Ovary (tissue), 9 donors: Measurements from ENCODE around the gene CDV3. TPM values are rescaled to one million over a fixed set of nuclear protein-coding genes. Genes with fewer than 3 reads are reported as not detected.
A peak's percentile ranks its signal among the peaks of the same experiment; 100 is the strongest.
"Not testable (repeated sequence)": the region's sequence is repeated elsewhere in the genome, so short reads cannot be mapped to it uniquely, and the experiment has no call there.

Source experiments
- DNase-seq, 5 donors: peaks; one replicate each; pipeline ENCODE4 v3.0.0-alpha.2; 2019 to 2020
- H3K27ac ChIP-seq, 2 donors: fragments of 200-600 bp; one replicate each; pipeline versions ENCODE4 v1.5.1 to v1.8.0; 2019 to 2022
- H3K27me3 ChIP-seq: fragments of 200-600 bp; one replicate; pipeline ENCODE4 v1.8.0; 2022
- H3K36me3 ChIP-seq: fragments of 200-600 bp; sonication (generic); one replicate; pipeline ENCODE4 v1.5.1; 2019
- H3K4me1 ChIP-seq: one replicate; pipeline ENCODE4 v1.8.1; 2013; ENCODE audit warnings: mild to moderate bottlenecking, moderate library complexity; ENCODE audit not compliant: insufficient read depth
- H3K4me3 ChIP-seq: fragments of 200-600 bp; sonication (generic); one replicate; pipeline ENCODE4 v1.5.1; 2017
- H3K9me3 ChIP-seq, 2 donors: fragments of 200-600 bp in 1 of 2; sonication (generic) in 1 of 2; one replicate each; pipeline versions ENCODE4 v1.5.1 to v1.8.1; 2013 to 2019; ENCODE audit warnings: mild to moderate bottlenecking in 1 of 2, moderate library complexity in 1 of 2
- EP300 ChIP-seq: sonication (generic); formaldehyde crosslinking; IDR thresholded peaks from one replicate; pipeline ENCODE4 v1.6.1; 2017; ENCODE audit warnings: antibody characterized with exemption
- POLR2A ChIP-seq: fragments of 450-650 bp; IDR thresholded peaks from one replicate; pipeline ENCODE4 v1.6.1; 2017; ENCODE audit warnings: antibody characterized with exemption, mild to moderate bottlenecking, moderate library complexity
- WGBS, 3 donors: extraction: QIAGEN DNeasy Blood & Tissue Kit in 1 of 3; methylation state at CpG; one replicate each; pipeline versions ENCODE4 v1.1.5 to v1.1.7; 2013 to 2017; 5-methylcytosine and 5-hydroxymethylcytosine counted together
- intact Hi-C, 4 donors: fragments of 100-400 bp; cut with DNase I; formaldehyde crosslinking; loops; one replicate each; pipeline versions ENCODE4 v1.11.0 to v1.15.1; 2022 to 2023
- polyA plus RNA-seq, 2 donors: library from polyadenylated mRNA; stranded (reverse); fragments of 200-250 nt in 1 of 2; fragments of 350-450 nt in 1 of 2; fragmentation: Illumina TruSeq in 1 of 2; extraction: RNeasy Lipid Tissue Mini Kit (QIAGEN cat#74804) in 1 of 2; gene quantifications; one replicate each; pipeline ENCODE4 v1.2.3, GENCODE V29; 2013 to 2014
- total RNA-seq, 7 donors: library from RNA; depleted of rRNA in 2 of 7; stranded (reverse); fragments of >200 nt in 2 of 7; fragmentation: NEBNext Ultra II Directional in 3 of 7; extraction: Animal tissue kit (Norgen Biotek cat#: 25700) in 3 of 7; gene quantifications; one replicate each; pipeline versions ENCODE4 v1.1.0 to v1.2.4, GENCODE V29; 2016 to 2023
- TF ChIP-seq, protein P1 (sequence below), 3 donors: fragments of 450-650 bp in 2 of 3; fragments of 200-600 bp in 1 of 3; IDR thresholded peaks; one replicate each; pipeline versions ENCODE4 v1.5.1 to v1.8.0; 2016 to 2022; ENCODE audit warnings: antibody characterized with exemption in 3 of 3, mild to moderate bottlenecking in 1 of 3
- donor health status: DM: no; HTN: no; CAD: no; lungs with moderate emphysema.
- donor health status: DM: no; HTN: no; CAD: no.
- donor health status: Bipolar disorder and iron deficiency.
- donor health status: DM: yes; HTN: yes; CAD: no.
- donor health status: DM: no; HTN: no; CAD: no.
- donor health status: DM: yes; HTN: yes; CAD: no.

CDV3 gene
- total and polyA plus RNA-seq, 9 donors: 51.3 to 168 (median 134) TPM

DNA sequence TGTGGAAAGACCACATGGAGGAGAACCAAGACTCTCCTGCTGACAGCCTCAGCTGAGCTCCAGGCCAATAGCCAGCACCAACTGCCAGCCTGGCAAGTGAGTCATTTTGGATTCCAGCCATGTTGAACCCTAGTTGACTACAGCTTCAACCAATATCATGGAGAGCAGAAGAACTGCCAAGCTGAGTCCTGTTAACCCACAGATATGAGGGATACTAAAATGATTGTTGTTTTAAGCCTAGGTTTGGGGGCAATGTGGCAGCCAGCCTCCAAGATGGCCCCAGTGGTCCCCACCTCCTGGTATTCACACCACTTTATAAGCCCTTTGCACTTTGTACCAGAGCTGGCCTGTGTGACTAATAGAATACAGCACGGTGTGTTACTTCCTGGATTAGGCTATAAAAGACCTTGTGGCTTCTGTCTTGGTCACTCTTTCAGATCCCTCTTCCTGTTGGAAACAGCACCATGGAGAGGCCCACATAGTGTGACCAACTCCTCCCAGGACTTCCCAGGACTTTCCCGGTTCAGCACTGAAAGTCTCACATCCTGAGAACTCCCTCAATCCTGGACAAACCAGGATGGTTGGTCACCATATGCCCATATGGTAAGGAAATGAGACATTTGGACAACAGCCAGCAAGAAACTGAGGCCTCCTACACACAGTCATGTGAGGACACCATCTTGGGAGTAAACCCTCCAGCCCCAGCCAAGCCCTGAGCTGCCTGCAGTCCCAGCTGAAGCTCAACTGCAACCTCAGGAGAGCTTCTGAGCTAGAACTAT lies 32.4 kb upstream of the CDV3 start:
- peaks cover 6% of the 10 kb centered on the region for H3K4me1 ChIP-seq
- no peak for DNase-seq

DNA sequence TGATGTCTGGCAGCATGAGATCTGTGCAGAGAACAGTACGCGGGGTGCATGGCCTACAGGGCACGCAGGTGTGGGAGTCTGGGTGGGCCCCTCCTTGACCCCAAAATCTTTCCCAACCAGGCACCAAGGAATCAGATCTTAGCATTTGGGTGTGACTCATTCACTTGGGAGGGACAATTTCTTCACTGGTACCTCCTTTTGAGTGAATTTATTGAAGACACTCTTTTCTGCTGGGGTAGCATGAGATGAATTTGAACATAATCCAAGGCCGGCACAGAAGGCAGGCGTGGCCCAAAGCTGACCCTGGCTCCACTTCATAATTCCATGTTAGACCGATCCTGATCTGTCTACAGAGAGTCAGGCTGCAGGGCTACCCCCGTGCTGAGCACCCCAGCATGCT lies 30.6 kb upstream of the CDV3 start:
- DNase-seq: no peak
- Histone ChIP-seq H3K9me3 (no peaks in the 10 kb centered on the region), H3K36me3 (no peaks in the 10 kb centered on the region), H3K27ac (no peak overlapping the region), H3K4me1 (peaks cover 9% of the 10 kb centered on the region), H3K4me3 (no peak overlapping the region), H3K27me3 (no peaks in the 10 kb centered on the region)
- intact Hi-C loops: no loop called here
- 87 to 92% (median 89%) methylated on average over 7 of the region's 7 CpGs for WGBS, 3 donors
- no peak for TF ChIP-seq POLR2A
- TF ChIP-seq EP300: no peak
- TF ChIP-seq, protein P1, sequence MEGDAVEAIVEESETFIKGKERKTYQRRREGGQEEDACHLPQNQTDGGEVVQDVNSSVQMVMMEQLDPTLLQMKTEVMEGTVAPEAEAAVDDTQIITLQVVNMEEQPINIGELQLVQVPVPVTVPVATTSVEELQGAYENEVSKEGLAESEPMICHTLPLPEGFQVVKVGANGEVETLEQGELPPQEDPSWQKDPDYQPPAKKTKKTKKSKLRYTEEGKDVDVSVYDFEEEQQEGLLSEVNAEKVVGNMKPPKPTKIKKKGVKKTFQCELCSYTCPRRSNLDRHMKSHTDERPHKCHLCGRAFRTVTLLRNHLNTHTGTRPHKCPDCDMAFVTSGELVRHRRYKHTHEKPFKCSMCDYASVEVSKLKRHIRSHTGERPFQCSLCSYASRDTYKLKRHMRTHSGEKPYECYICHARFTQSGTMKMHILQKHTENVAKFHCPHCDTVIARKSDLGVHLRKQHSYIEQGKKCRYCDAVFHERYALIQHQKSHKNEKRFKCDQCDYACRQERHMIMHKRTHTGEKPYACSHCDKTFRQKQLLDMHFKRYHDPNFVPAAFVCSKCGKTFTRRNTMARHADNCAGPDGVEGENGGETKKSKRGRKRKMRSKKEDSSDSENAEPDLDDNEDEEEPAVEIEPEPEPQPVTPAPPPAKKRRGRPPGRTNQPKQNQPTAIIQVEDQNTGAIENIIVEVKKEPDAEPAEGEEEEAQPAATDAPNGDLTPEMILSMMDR (IDR thresholded peaks at IDR 0.05): no peak

More for the DNA sequence above, 32.4 kb upstream of the CDV3 start:
- Histone ChIP-seq H3K27ac (no peak overlapping the region), H3K36me3 (no peaks in the 10 kb centered on the region), H3K4me3 (no peak overlapping the region), H3K27me3 (no peaks in the 10 kb centered on the region), H3K9me3 (no peaks in the 10 kb centered on the region)
- 68 to 80% (median 75%) methylated on average over 2 of the region's 2 CpGs for WGBS, 3 donors
- TF ChIP-seq EP300: no peak
- TF ChIP-seq POLR2A: no peak
- TF ChIP-seq, protein P1 (IDR thresholded peaks at IDR 0.05): no peak
- intact Hi-C loops: no loop called here

DNA sequence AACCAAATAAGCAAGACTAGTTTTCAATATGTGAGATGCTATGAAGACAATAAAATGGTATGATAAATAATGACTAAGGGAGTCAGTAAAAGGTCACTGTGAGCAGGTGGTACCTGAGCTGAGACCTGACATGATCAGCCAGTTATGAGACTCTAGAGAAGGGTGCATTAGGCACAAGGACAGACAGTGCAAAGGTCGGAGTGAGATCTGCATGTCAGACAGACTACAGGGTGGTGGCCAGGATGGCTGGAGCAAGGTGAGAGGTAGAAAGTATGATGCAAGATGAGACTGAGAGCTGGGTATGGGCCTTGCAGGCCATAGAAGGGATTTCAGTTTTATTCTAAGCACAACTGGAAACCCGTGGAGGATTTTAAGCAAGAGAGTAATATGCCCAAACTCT lies 28.5 kb upstream of the CDV3 start:
- H3K27ac ChIP-seq, H3K4me3 ChIP-seq, H3K27me3 ChIP-seq, H3K4me1 ChIP-seq, H3K9me3 ChIP-seq, DNase-seq, intact Hi-C loops, H3K36me3 ChIP-seq: not testable (repeated sequence)
- WGBS, 3 donors: 86 to 88% (median 87%) methylated on average over 2 of the region's 2 CpGs

DNA sequence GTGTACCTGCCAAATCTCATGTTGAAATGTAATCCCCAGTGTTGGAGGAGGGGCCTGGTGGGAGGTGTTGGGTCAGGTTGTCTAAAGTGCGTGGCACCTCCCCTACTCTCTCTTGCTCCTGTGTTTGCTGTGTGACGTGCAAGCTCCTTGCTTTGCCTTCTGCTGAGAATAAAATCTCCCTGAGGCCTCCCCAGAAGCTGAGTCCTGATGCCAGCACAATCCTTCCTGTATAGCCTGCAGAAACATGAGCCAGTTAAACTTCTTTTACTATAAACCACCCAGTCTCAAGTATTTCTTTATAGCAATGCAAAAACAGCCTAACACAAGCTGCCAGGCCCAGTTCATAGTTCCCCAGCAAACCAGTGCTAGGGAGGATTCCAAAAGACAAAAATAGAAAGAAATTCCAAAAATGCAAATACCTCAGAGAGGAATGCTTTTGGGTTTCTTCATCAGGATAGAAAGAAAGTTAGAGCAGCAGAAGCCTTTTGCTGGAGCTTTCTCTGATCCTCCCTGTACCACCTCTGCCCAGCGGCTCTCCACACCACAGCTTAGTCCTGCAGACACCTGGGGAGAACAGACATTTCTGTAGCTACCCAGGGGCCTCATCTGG lies 25.9 kb upstream of the CDV3 start:
- WGBS, 3 donors: 17 to 23% (median 18%) methylated on average over 3 of the region's 3 CpGs
- intact Hi-C loops: no loop called here
- no peak for TF ChIP-seq POLR2A
- TF ChIP-seq, protein P1 (IDR thresholded peaks at IDR 0.05): no peak
- no peak for TF ChIP-seq EP300
- Histone ChIP-seq H3K36me3 (no peaks in the 10 kb centered on the region), H3K9me3 (no peaks in the 10 kb centered on the region), H3K4me1 (peaks cover 9% of the 10 kb centered on the region), H3K4me3 (no peak overlapping the region), H3K27me3 (no peaks in the 10 kb centered on the region), H3K27ac (peak overlapping the region in 1 of 2 donors; percentile 5)
- peak in 4 of 5 donors; percentile 33 to 45 (median 40) for DNase-seq

DNA sequence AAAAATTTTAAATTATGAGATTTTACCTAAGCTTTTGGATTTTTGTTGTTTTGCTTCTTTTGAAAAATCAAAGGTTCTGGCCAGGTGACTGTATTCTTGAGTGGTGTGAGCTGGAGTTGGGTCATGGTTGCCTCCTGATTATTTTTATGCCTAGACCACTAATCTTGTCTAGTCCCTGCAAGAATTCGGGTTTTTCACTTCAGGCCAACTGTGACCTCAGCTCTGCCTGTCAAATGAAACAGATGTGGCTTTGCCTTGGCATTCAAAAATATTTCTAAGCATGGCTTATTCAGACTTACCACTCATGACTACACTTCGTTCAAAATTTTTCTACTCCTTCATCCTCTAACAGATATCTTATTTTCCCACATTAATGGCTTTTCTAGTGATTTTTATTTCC lies 25.4 kb upstream of the CDV3 start:
- DNase-seq: no peak

More for the DNA sequence above, 25.4 kb upstream of the CDV3 start:
- 7 to 14% (median 9%) methylated on average over 2 of the region's 2 CpGs for WGBS, 3 donors
- Histone ChIP-seq H3K9me3 (no peaks in the 10 kb centered on the region), H3K36me3 (no peaks in the 10 kb centered on the region), H3K27ac (no peak overlapping the region), H3K4me1 (peaks cover 9% of the 10 kb centered on the region), H3K27me3 (no peaks in the 10 kb centered on the region), H3K4me3 (no peak overlapping the region)
- intact Hi-C loops: no loop called here
- TF ChIP-seq EP300 (no peak), POLR2A (no peak)
- TF ChIP-seq, protein P1 (IDR thresholded peaks at IDR 0.05): no peak
